DMS53 treated with DMSO at 0.1 percent for 48 hours (cell line): Measurements from ENCODE around the gene MRPS30.
"Not testable (repeated sequence)": the region's sequence is repeated elsewhere in the genome, so short reads cannot be mapped to it uniquely, and the experiment has no call there.

Experiments used
- DNase-seq: peaks from one replicate; lab custom pipeline; 2025; ENCODE audit not compliant: unreplicated experiment; lab: John Stamatoyannopoulos, UW

MRPS30 gene

GRCh38 chr5:44814761-44815160, 6.0 kb downstream of the MRPS30 start:
- DNase-seq = no peak

GRCh38 chr5:44821164-44821563, 12.4 kb downstream of the MRPS30 start:
- no peak for DNase-seq

- not testable (repeated sequence) for DNase-seq
Measured at GRCh38 chr5:44824662-44825061, 15.9 kb downstream of the MRPS30 start.

- no peak for DNase-seq
Measured at GRCh38 chr5:44827681-44828080, 18.9 kb downstream of the MRPS30 start.

GRCh38 chr5:44828719-44829118, 20.0 kb downstream of the MRPS30 start:
- no peak for DNase-seq

GRCh38 chr5:44830951-44831350, 22.2 kb downstream of the MRPS30 start:
- DNase-seq = no peak

GRCh38 chr5:44833249-44833648, 24.5 kb downstream of the MRPS30 start:
- DNase-seq = no peak

GRCh38 chr5:44835693-44836092, 26.9 kb downstream of the MRPS30 start:
- no peak for DNase-seq

GRCh38 chr5:44839018-44839681, 30.4 kb downstream of the MRPS30 start:
- no peak for DNase-seq

GRCh38 chr5:44842496-44843282, 33.9 kb downstream of the MRPS30 start:
- peak; percentile 36 for DNase-seq

GRCh38 chr5:44844744-44845143, 36.0 kb downstream of the MRPS30 start:
- no peak for DNase-seq

- no peak for DNase-seq
Measured at GRCh38 chr5:44845777-44846176, 37.0 kb downstream of the MRPS30 start.

GRCh38 chr5:44847206-44847852, 38.6 kb downstream of the MRPS30 start:
- DNase-seq = no peak

- no peak for DNase-seq
Measured at GRCh38 chr5:44860267-44860666, 51.5 kb downstream of the MRPS30 start.

- DNase-seq = no peak
Measured at GRCh38 chr5:44862808-44863207, 54.1 kb downstream of the MRPS30 start.
